ENCODE data around the gene TNFAIP3.

DNA sequence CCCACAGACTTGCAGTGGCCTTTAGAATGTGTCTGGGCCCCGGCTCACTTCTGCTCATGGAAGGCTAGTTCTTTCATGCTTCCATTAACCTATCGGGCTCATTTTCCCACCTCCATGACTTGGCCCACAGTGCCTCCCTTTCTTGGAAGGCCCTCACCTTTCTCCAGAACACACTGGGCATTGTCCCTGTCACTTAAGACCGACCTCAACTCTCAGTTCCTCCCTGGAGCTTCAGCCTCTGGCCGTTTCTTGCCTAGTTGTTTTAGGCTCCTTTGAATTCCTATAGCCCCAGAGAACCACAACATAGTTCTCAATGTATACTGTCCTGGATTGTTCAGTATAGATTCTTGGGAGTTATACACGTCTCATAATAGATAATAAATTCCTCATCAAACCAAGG lies 19.3 kb upstream of the TNFAIP3 start:
- TF ChIP-seq MYC (IDR thresholded peaks at IDR 0.05; ENCODE audit: low read depth, low read length): no peak
- TF ChIP-seq CTCF (IDR thresholded peaks at IDR 0.05; ENCODE audit: low read depth, low read length): no peak
- no peak for TF ChIP-seq POLR2A (IDR thresholded peaks at IDR 0.05; ENCODE audit: extremely low read depth, insufficient read length)
- TF ChIP-seq, protein P1, sequence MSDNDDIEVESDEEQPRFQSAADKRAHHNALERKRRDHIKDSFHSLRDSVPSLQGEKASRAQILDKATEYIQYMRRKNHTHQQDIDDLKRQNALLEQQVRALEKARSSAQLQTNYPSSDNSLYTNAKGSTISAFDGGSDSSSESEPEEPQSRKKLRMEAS (IDR thresholded peaks at IDR 0.05; ENCODE audit: low read depth, low read length): no peak

All from NB4 (cell line).